Measurements from ENCODE around the gene NHLRC1.
A peak's percentile ranks its signal among the peaks of the same experiment; 100 is the strongest.

The NHLRC1 gene

GRCh38 chr6:18139935-18140621 is 17.6 kb upstream of the NHLRC1 start:
- no peak for DNase-seq (ENCODE audit: low read depth in 1 of 2, low spot score in 1 of 2)

DNA sequence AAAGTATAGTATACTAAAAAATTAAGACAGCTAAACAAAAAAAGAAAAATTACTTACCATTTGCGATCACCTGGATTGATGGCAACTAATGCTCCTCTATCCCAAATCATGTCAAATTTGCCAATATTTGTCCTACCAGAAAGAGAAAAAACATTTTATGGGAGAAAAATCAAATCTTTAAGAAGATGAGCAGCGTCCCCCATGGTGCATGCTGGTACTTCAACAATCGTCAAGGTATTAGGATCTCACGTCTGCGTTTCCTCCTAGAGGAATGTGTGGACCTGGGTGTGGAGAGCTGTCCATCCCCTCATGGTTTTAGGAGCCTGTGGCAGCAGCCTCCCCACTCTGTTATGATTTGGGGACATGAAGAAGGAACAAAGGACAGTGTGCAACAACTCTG is 16.4 kb upstream of the NHLRC1 start:
- DNase-seq (ENCODE audit: low read depth in 1 of 2, low spot score in 1 of 2): no peak

- DNase-seq (ENCODE audit: low read depth in 1 of 2, low spot score in 1 of 2): no peak
These were observed 13.8 kb upstream of the NHLRC1 start for GRCh38 chr6:18136260-18136659.

DNA sequence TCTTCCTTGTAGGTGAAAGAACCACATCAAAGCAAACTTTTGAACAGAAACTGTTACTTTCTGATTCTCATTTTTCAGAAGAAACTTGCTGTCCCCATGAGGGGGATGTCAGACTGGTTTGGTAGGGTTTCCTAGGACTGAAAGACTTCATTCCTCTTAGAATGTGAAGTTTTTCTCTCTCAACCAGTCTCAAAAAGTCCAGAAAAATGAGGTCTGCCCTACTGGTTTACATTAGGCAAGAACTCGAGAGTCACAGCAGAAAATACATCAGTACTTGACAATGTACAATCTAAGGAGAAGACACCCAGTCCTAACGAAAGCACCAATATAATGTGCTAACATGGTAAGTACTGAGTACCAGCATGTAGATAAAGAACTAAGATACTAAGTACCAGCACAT is 12.7 kb upstream of the NHLRC1 start:
- DNase-seq (ENCODE audit: low read depth in 1 of 2, low spot score in 1 of 2): no peak

- DNase-seq (ENCODE audit: low read depth in 1 of 2, low spot score in 1 of 2): no peak
These were observed 9.9 kb upstream of the NHLRC1 start for GRCh38 chr6:18132346-18132745.

DNA sequence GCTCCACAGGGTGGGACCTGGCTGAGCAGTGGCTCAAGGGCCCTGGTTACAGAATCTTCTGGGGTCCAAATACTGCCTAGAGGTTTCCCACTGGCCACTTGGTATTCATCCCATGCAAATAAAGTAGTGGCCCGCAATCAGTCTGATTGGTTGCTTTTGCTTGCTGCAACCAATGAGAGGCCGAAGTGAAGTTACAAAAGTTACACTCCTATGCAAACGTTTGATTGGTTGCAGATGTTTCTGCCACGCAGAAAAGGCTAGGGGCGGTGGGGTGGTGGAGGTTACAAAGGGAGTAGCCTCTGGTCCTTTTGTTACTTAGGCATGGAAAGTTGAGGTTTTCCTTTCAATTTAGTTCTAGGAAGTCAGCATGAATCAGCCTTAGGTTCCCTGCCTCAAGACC is 3.6 kb upstream of the NHLRC1 start:
- no peak for DNase-seq (ENCODE audit: low read depth in 1 of 2, low spot score in 1 of 2)

DNA sequence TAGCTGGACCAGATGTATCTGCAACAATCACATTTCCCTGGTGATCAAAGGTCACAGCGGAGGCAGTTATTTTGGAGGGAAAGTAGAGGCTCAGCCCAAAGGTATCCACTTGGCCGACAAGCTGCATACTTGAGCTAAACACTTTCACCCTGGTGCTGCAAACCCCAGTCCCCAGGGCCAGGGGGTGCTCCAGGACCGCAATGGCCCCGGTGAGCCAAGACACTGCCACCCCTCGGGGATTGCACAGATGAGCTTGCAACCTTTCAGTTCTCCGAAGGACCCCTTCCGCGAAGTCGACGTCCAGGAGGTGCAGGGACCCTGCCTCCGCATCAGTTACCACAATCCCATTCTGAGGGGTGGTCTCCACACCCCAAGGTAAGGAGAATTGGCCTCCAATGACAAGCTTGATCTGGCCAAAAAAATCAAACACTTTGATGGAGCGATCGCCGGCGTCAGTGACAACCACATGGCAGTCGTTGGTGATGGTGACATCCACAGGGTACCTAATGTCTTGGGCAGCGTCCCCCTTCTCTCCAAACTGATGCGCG is 823 bp downstream of the NHLRC1 start:
- no peak for DNase-seq (ENCODE audit: low read depth in 1 of 2, low spot score in 1 of 2)

- DNase-seq (ENCODE audit: low read depth in 1 of 2, low spot score in 1 of 2): no peak
These were observed 3.2 kb downstream of the NHLRC1 start for GRCh38 chr6:18119236-18119635.

DNA sequence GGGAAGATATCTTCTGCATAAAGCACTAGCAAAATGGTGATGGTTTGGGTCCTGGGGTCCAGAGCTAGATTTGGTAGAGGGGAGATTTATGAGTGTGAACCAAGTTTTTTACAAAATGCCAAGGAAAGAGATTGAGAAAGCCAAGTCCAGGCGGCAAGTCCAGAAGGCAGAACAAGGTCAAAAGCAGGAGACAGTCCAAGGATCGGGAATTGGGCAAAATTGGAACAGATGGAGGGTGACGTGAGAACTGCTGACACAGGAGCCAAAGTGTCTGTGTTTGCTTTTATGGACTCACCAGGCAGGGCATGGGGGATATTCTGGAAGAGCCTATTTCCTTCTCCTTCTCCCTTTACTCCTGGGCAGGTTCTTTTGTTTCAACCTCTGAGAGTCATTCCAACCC is 4.1 kb downstream of the NHLRC1 start:
- no peak for DNase-seq (ENCODE audit: low read depth in 1 of 2, low spot score in 1 of 2)

GRCh38 chr6:18117136-18117535 is 5.3 kb downstream of the NHLRC1 start:
- DNase-seq (ENCODE audit: low read depth in 1 of 2, low spot score in 1 of 2): no peak

DNA sequence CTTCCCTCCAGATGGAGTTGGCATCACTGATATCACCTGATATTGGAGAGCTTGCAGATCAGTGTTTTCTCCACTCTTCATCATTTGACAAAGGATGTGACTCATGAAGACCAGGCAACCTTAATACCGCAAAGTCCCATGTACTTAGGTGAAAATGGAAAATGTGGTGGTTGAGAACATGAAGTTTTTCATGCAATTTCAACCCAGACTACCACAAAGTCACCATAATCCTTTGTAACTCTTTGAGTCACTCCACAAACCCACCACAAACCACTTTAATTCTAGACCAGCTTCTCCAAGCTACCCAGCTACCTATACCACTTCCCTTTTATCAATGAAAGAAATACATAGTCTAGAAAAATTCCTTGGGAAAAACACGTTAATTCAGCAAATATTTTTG is 7.1 kb downstream of the NHLRC1 start:
- DNase-seq (ENCODE audit: low read depth in 1 of 2, low spot score in 1 of 2): peak in 1 of 2 donors; percentile 19

DNA sequence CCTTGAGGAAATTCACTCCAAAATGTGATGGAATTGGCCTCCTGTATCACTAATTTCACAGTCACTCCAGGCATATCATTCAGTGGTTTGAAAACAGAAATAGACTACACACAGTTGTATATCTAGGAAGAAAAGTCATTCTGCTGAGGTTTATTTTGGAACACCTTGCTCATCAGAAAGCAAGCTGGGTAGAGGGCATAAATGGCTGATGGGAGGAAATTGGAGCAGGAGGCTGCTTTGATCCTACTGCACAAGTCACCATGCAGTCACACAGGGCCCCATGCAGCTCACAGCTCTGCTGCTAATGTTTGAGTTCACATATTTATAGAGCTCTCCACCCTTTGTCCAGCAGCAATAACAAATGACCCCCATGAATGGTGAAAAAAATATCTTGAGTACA is 12.3 kb downstream of the NHLRC1 start:
- DNase-seq (ENCODE audit: low read depth in 1 of 2, low spot score in 1 of 2): no peak

- DNase-seq (ENCODE audit: low read depth in 1 of 2, low spot score in 1 of 2): no peak
These were observed 15.4 kb downstream of the NHLRC1 start for GRCh38 chr6:18107061-18107460.

- no peak for DNase-seq (ENCODE audit: low read depth in 1 of 2, low spot score in 1 of 2)
These were observed 19.5 kb downstream of the NHLRC1 start for GRCh38 chr6:18102783-18103509.

GRCh38 chr6:18101873-18102272 is 20.6 kb downstream of the NHLRC1 start:
- DNase-seq (ENCODE audit: low read depth in 1 of 2, low spot score in 1 of 2): no peak

DNA sequence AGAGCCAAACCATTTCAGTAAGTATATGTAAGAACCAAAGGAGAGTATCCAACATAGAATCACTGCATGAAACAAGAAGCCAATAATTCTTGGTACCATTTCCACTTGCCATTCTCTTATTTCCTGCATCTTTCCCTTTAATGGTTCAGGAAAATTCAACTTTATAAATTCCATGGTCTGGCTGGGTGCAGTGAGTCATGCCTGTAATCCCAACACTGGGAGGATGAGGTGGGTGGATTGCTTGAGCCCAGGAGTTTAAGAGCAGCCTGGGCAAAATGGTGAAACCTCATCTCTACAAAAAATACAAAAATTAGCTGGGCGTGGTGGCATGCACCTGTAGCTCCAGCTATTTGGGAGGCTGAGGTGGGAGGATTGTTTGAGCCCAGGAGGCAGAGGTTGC is 21.2 kb downstream of the NHLRC1 start:
- no peak for DNase-seq (ENCODE audit: low read depth in 1 of 2, low spot score in 1 of 2)

DNA sequence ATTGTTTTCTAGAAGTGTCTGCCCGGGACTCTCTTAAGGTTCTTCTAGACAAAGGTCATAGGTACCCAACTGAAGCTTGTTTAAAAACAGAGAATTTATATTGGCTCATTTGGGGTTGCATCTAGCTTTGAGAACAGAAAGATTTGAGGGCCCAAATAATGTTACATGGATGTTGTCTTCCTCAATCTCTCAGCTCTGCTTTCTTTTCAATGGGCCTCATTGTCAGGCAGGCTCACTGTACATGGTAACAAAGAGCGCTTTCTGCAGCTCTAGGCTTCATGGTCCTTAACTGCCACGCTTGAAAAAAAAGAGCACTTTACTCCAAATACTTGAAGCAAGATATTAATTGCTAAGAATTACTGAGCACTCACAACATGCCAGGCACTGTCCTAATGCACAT is 22.2 kb downstream of the NHLRC1 start:
- no peak for DNase-seq (ENCODE audit: low read depth in 1 of 2, low spot score in 1 of 2)

DNA sequence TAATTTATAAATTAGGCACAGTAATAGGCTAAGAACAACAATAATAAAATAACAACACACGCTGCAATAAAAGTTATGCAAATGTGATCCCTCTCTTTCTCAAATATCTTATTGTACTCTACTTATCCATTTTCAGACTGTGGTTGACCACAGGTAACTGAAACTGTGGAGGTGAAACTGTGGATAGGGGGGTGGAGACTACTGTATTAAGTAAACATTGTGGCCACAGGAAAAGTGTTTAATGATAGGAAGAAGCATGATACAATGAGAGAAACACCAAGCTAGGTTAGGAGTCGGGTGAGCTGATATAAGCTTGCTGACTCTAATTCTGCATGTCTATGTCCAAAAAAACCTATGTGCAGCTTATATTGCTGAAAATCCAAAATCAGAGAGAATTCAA is 23.0 kb downstream of the NHLRC1 start:
- no peak for DNase-seq (ENCODE audit: low read depth in 1 of 2, low spot score in 1 of 2)

DNA sequence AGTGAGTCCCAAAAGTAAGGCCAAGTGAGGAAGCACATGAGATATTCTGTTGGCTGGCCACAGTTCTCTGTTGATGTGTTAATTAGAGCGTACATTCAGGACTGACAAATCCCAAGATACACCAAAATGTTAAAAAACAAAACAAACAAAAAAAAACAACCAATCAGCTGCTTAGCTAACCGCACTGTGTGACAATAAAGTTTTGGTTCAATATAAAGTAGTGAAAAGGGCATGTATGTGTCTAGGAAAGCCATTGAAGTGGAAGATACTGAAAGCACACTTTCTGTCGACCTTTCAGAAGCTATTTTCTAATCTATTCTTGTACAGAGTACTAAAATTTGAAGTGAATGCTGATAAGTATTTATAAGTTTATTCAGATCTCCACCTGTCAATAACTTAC is 26.1 kb downstream of the NHLRC1 start:
- no peak for DNase-seq (ENCODE audit: low read depth in 1 of 2, low spot score in 1 of 2)

GRCh38 chr6:18091382-18091781 is 31.1 kb downstream of the NHLRC1 start:
- DNase-seq (ENCODE audit: low read depth in 1 of 2, low spot score in 1 of 2): no peak

GRCh38 chr6:18090349-18090786 is 32.1 kb downstream of the NHLRC1 start:
- DNase-seq (ENCODE audit: low read depth in 1 of 2, low spot score in 1 of 2): no peak

DNA sequence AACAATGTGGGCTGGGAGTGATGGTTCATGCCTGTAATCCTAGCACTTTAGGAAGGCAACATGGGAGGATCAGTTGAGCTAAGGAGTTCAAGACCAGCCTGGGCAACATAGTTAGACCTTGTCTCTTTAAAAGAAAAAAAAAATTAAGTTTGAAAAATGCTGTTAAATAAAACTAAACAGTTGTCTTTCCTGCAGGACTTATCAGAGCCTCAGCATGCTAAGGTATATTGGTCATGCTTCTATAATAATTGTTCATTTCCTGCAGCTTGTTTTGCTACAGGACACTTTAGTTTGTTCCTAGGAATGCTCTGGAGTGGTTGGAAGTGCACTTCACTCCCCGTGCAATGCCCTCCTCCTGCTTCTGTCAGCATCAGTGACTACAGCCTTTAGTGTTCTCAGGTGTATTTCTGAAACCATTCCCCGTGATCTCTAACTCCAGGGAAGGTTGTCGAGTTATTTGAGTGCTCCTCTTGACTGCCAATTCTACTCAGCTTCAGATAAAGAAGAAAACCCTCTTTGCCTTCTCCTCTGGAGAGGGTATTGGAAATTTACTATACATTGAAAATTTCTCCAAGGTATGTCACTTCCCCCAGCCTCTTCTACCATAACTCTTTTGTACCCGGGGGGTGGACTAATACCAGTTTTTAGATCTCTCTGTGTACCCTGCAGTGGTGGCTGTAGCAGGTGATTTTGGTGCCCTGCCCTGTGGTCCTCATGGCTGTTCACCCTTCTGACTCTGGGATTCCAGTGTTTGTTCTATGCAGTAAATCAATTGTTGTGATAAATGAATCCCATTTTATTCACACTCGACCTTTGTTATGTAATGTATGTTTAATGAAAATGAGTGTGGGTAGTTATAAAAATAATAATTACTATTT is 33.8 kb downstream of the NHLRC1 start:
- DNase-seq (ENCODE audit: low read depth in 1 of 2, low spot score in 1 of 2): no peak
